HG03378 (cell line): ENCODE measurements around the gene TTC28.

Experiments used
- ATAC-seq: cut with Tn5 transposase; IDR thresholded peaks from one replicate; pipeline ENCODE4 v1.9.1; 2021; ENCODE audit warnings: mild to moderate bottlenecking, moderate library complexity; ENCODE audit not compliant: unreplicated experiment

Gene TTC28

DNA sequence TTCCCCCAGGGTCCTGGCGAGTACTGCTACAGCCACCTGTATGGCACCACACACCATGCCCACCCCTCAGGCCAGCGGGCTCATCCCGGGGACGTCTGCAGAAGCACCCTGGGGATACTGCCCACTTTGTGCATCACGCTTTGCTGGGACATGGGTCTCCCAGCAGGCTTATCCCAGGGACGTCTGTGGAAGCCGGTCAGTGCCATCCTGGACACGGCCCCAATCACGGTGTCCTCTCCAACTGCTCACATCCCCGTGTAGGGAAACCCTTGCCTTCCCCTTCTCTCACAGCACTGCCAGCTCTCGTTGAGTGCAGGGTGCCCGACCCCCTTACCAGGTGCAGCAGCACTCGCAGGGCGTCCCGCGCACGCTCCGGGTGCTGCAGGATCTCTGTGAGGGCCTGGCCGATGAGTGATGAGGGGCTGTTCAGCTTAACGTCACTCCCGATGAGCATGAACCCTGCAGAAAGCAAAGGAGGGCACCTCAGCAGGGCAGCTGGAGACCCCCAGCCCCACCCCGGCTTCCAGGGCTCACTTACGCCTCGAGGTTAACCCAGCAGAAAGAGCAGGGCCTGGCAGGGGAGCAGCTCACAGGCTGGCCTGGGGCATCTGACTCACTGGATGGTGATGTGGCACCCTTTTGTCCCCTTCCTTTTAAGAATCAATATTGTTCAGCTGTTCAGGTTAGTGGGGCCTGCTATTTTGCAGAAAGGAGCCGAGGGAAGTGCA lies 683.7 kb downstream of the TTC28 start:
- ATAC-seq: no peak

DNA sequence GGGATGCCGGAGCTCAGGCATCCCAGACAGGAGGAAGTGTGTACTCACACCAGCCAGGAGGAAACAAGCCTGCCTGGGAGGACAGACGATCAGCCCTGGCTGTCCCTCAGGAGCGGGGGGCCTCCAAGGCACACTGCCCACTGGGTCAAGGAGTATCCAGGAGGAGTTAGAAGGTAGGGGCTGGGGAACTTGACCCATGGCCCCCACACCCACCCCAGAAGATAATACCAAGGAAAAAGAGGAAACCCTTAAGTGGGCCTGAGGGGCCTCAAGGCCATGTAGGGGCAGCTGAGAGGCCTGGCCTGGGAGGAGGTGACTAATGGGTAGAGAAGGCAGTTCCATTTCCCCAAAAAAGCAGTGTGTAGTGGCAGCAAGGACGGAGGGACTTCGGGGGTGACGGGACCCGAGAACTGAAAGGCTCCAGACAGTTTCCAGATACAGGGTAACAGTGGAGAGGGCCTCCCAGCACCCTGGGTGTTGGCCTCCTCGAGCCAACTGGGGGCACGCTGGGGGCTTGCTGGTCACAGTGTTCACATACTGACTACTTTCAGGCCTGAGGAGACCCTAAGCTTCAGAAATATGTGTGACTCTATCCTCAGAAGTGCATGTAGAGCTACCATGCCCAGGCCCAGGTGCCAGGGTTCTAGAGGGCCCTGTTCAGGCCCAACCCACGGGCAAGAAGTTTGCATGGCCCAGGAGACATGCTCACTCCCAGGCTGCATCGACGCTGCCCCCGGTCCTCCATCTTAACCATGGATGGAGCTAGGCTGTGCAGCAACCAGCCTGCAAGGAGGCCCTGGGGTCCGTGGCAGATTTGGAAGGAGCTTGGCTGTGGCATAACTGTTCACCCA lies 684.9 kb downstream of the TTC28 start:
- no peak for ATAC-seq

DNA sequence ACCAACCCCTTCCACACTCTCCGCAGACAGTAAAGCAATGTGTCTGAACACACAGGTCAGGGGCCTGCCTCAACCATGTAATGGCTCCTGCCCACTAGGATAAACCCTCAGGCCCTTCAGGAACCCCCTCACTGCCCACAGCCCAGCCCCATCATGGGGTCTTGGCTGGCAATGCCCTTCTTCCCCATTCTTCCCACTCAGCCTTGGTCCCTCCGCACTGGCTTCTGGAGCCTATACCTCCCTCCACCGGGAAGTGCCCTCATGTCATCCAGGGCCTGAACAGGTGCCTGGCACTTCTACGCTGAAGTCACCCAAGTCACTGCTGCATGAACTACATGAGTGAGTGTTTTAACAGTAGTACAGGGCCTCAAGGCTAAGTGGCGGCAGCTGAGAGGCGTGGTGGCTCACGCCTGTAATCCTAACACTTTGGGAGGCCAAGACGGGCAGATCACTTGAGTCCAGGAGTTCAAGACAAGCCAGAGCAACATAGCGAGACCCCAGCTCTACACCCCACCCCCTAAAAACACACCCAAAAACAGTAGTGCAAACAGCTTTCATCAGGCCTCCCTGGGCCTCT lies 685.8 kb downstream of the TTC28 start:
- no peak for ATAC-seq

DNA sequence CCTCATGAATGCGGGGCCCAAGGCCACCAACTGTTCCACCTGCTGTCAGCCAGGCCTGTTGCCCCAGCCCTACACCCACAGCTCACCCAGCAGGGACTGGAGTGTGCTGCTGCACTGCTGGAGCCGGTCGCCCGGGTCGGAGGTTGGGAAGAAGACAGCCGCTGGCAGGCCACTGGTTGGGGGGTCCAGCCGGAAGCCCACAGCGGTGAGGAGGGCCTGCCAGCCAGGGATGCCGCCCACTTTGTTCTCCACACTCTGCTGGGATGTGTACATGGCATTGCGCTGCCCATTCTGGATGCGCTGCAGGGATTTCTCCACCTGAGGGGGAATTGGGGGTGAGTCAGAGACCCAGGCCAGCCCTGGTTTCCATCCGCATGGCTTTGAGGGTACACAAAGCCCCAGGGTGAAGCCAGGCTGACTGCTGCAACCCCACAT lies 686.4 kb downstream of the TTC28 start:
- ATAC-seq: no peak

DNA sequence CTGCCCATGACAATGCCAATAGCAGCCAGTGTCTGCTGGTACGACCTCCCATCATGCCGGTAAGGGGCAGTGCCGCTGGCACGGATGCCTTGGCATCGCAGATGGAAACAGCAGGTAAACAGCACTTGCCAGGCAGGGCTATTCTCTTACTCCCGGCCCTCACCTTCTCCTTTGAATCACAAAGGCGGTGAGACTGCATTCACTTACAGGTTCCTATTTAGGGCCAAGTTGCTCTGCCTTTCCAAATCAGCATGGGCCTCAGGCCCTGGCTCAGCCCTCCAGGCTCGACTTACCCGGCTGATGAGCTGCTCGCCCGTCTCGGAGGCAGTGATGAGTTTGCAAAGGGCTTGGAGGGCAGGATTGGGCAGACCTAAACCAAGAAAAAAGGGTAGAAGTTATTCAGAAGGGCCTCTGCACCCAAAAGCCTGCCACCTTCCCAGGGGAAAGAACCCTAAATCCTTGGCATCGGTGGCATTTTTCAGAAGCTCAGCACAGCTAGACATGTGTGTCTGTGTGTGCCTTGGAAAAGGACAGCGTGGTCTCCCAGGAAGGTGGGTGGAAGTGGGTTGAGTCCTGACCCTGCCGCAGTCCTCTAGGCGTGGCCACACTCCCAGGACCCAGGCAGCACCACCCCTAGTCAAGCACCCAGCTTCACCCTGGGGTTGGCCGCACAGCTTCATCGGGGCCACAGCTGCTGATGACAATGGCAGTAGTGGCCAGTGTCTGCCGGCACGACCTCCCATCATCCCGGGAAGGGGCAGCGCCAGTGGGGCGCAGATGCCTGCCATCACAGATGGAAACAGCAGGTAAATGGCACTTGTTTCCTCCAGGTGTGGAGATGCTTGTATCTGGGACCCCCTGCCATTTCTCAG lies 687.1 kb downstream of the TTC28 start:
- no peak for ATAC-seq

DNA sequence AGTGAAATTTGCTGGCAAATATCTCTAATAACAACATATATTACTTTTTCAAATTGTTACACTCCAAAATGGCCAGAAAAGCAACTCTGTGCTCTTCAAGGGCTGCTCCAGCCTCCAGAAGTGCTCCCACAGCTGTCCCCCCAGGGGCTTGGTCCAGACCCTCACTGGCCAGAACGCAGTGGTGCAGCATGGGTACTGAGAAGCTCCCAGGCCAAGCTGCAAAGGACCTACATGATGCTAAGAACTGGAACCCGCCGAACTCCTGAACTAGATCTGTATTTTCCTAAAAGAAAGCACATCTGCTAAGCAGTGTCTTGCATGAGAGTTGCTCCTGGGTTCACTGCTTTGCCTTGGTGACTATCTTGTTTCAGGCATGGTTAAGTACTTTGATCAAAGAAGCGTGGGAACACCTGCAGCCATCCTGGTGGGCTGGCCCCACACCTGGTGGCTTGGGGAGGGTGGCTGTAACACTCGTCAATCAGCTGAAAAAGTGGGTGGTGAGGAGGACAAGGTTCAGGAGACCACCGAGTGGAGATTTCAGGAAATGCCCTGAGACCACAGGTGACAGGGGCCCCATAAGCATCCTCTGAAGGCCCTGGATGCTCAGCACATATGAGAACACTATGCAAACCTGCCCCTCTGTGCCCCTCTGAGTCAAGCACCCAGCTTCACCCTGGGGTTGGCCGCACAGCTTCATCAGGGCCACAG lies 687.9 kb downstream of the TTC28 start:
- no peak for ATAC-seq

DNA sequence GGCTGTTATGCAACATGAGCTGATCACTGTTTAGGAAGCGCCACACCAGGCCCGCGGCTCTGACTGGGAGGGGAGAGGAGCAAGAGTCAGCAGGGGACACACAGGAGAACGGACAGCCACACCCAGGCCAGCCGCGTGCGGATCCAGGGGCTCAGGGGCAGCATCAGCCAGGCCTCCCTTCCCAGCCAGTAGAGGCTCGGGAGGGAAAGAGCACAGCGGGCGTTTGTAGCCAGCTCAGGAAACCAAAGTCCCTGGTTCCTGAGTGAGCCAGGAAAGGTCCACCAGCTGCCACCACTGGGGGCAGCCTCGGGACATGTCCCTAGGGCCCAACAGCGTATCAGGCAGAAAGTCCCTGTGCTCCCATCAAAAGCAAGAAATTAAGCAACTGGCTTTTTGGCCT lies 688.8 kb downstream of the TTC28 start:
- ATAC-seq: no peak

DNA sequence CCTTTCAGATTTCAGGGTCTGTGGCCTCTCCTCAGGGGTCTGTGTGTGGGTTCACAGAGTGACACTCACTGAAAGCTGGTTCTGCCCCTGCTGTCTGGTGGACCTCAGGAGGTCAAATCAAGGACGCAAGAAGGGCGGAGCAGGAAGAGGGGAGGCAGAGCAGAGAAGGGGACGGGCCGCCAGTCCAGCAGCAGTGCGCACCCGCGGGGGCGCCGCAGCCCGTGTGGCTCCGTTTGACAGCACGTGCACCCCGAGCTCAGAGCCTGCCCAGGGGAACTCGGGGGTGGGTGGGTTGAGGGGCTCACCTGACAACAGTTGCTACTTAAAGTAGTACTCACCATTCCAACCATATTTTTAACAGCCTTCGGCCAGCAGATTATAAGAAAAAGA lies 689.2 kb downstream of the TTC28 start:
- no peak for ATAC-seq

DNA sequence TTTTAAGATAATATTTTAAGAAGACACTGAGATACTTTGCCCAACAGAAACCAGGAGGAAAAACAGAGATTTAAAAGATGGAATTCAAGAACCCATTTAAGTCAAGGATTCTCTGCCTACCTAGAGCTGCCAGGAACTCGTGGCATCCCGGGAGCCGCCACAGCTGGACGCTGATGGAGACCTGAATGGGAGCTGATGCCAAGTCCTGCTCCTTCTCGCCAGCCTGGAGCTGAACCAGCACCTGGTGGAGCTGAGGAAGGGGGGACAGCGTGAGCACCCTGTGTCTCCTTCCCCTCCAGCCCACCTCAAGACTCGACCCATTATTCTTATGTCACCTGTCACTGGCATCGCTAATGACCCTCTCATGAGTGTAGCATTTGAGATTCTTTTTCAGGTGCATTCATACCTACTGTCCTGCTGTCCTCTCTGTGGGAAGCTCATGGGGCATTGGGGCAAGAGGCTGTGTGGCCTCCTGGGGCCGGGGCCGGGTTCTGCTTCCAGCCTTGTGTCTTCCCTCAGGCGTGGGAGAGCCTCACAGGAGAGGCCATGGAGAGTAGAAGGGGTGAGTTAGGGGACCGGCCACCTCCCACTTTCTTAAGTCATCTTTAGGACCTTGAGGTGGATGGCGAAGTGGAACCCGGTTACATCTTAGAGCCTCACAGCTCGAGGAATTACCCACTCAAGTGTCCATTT lies 689.7 kb downstream of the TTC28 start:
- no peak for ATAC-seq

DNA sequence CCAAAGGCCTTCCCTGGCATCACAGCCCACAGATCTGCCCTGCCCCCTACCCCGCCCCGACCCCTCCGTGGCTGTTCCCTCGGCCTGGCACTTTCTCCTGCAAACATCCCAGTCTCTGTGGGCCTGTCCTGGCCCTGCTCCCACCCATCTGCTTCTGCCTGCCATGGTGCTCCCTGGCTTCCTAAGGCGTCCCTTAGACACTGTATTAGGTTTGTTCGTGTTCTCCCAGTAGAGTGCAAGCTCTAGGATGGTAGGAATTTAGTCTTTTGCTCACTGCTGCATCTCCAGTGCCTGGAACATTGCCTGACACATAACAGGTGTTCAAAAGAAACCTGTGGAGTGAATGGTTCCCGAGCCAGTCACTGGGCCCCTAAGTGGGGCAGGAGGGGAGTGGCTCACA lies 690.9 kb downstream of the TTC28 start:
- ATAC-seq: no peak

DNA sequence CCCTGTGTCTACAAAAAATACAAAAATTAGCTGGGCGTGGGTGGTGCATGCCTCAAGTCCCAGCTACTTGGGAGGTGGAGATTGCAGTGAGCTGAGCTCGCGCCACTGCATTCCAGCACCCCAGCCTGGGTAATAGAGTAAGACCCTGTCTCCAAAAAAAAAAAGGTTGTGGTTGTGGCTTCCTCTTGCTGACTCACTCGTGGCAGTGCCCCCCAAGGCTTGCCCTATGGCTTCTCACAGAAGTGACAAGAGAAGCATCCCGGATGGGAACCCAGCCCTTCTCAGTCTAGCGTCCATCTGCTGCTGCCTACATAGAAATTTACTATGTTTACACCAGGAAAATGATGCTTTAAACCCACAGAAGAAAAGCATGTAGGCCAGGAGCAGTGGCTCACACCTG lies 692.1 kb downstream of the TTC28 start:
- no peak for ATAC-seq

DNA sequence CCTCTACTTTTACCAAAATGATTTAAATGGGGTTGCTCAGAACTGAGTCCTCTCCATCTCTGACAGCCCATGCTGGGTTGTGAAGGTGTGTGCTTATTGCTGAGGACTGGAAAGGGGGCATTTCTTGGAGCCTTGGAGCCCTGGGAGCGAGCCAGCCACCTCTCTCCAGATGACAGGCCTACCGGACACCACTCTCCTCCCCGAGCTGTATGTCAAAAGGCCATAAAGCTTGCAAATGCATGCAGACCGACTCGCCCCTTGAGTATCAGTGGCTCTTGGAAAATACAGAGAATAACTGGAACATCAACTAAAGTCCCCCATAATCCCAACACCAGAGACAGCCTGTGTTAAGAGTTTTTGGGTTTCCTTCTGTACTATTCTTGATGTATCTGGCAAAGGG lies 692.7 kb downstream of the TTC28 start:
- no peak for ATAC-seq

DNA sequence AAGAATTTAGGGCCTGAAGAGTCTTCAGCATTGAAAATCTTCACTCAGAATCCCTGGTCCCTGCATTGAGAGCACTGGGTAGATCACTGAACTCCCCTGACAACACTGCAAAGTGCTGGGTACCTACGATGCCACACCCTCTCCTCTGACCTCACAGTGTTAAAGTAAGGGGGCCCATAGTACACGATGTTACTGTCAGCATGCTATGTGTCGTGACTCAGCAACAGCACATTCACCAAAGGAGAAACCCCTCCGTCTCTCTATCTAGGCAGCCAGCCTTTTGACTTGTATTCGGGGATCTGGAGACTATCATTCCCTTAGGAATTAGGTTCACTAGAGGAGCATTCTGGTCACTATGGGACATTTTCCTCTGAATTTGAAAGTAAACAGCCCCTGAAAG lies 693.2 kb downstream of the TTC28 start:
- no peak for ATAC-seq

DNA sequence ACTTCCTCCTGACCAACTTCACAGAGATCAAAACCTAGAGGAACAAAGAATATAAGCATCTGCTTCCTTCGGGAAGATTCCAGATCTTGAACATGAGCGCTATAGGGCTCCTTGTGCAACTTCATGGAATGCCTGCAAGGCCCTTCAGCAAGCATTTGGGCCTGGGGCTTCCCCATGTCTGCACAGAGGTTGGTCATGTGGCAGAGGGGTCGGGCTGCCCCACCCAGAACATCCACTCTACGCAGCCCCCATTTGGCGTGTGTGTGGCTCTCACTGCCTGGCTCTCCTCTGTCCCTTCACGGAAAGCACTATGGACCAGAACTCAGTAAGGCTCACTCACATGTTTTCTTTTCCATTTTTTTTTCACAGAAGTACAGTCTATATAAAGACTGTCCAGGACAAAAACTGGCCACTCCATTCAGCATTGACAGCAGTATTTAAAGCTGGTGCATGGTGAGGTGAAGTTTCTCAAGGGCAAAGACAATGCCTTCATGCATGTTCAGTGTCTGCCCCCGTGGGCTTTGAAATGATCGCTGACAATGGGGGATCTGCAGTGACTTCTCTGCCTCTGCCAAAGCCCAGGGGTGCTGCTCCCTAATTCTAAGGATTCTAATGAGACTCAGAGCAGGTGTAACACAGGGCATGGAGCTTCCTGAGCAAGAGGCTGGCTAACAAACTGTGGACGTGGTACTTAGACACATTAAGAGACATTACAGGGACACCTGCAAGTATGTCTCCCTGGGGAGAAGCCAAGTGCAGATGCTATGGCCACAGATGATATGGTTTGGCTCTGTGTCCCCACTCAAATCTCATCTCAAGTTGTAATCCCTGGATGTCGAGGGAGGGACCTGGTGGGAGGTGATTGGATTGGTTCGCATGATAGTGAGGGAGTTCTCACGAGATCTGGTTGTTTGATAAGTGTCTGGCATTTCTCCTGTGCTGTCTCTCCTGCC lies 694.0 kb downstream of the TTC28 start:
- ATAC-seq: no peak

DNA sequence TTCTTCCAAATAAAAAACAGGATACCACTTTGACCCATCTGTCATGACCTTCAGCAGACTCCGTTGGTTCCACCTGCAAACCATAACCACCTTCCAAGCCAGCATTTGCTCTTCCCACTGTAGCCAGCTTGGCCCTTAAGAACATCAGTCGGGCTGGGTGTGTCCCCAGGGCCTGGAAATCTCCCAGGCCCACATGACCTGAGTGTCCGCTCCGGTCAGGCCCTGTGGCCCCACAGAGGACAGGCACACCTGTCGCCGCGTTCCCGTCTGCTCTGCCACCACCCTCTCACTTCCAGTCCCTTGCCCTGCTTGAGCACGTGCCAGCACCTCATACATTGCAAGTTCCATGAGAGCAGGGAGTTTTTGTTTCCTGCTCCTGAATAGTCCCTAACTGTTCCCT lies 694.9 kb downstream of the TTC28 start:
- no peak for ATAC-seq

DNA sequence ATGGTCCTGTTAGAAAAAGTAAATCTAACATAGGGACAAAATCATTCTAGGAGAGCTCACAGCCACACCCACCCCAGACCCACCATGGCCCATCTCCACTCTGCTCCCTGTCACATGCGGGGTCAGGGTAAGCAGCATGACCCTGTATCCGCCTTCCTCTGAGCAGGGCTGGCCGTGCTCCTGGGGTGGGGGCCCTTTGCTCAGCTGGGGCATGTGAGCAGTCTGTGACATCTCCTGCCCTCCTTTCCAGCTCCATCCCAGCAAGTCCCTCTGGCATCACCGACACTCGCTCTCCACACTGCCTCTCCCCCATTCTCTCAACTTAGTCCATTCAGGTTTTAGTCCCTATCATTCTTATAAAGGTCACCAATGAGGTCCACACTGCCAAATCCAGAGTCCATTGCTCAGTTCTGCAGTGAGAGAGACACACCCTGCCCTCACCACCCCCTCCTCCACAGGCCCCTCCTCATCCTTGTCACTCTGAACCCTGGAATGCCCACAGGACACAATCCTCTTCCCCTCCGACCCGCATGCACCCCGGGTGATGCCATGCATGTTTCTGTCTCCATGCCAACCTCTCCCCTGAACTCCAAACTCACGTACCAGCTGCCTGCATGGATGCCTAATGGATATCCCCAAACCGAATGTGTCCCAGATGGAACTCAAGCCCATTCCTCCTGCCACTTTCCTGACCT lies 695.5 kb downstream of the TTC28 start:
- no peak for ATAC-seq

DNA sequence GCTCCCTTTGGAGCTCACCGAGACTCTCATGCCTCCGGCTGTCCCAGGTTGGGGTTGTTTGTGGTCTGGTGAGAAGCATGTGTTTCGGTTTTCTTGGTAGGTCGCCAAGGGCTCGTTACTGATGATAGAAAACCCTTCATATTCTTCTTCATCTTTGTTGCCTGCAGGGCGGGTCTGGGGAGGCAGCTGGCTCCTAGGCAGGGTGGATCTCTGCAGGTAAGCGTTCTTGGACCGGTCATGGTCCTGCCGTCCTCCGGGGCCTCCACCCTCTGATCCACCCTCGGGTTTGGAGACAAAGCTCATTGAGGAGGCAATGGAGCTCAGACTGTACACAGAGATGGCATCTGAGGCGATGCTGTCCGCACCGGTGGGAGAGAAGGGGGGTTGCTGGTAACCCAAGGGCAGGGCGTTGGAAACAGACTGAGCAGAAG lies 696.3 kb downstream of the TTC28 start:
- no peak for ATAC-seq

DNA sequence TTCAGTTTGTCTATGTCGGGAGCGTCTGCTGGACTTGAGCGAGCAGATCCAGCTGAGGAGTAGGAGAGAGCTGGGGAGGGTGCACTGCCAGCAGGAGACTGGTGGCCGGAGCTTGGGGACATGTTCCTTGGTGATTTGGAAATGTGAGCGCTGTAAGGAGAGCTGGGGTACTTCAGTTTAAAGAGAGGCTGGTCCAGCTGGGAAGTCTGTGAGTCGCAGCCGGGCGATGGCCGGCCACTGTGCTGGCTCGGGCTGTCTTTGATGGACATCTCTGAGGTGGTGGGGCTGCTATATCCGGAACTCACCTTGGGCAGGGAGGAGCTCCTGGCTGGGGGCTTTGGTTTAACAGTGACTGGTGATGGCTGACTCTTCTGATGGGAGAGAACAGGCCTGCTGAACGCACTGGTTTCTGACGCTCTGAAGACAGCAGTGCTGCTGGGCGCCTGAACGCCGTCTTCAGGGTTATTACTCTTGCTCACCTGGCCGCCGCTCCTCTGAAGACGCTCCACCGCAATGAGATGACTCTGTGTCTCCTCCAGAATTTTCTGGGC lies 696.9 kb downstream of the TTC28 start:
- no peak for ATAC-seq
